ENCODE measurements around the gene KCNB1. TPM values are rescaled to one million over a fixed set of nuclear protein-coding genes. Genes with fewer than 3 reads are reported as not detected.

KCNB1 gene
- total RNA-seq, 2 experiments from 2014 or later, result not detected

DNA sequence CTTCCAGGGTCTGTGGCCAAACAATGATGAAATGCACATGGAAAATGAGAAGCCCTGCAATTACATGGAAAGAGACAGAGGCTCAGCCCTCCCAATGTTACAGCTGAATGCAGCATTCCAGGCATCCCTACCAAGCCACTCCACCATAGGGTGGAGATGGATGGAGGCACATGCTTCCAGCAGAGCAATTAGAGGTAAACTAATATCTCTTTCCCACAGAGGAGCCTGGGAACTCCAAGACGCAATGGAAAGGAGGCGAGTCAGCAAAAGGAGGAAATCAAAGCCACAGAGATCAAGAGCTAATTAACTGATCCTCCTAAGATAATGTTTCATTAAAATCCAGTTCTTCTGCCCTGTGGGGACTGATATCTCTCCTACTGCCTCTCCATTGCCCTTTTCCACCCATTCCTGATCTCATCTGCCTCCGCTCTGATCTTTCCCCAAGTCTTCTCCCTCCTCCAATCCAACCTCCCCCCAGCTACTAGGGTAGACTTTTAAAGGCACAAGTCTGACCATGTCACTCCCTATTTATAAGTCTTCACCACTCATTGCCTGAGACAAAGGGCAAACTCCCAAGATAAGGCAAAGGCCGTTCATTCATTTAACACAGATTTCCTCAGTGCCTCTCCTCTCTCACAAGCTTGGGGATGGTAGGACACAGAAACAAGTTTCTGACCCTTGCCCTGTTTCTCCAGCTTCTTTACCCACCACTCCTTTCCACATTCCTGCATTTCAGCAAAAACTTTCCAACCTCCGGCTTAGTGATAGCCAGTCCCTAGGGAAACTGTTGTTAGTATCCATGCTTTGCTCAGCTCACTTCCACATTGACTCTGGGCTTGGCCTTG is 14.3 kb upstream of the KCNB1 start:
- ChIA-PET POLR2A (no interaction called here), CTCF (interaction anchor here (1.2 to 1.3 kb wide), 3 partner anchors 13 to 167 kb away, joined by 4 to 5 read pairs (median 4); no protein-coding TSS in a partner anchor)
- ATAC-seq, result no peak
- no peak for DNase-seq
- Mint-ChIP-seq H3K4me1 (no peaks in the 10 kb centered on the region), H3K36me3 (ENCODE audit: low read depth) (no peaks in the 10 kb centered on the region), H3K4me3 (no peak overlapping the region), H3K9me3 (ENCODE audit: low read depth) (no peaks in the 10 kb centered on the region), H3K27me3 (peaks cover 25% of the 10 kb centered on the region), H3K27ac (no peak overlapping the region)
- intact Hi-C loops (cut with DNase I, micrococcal nuclease), result no loop called here

DNA sequence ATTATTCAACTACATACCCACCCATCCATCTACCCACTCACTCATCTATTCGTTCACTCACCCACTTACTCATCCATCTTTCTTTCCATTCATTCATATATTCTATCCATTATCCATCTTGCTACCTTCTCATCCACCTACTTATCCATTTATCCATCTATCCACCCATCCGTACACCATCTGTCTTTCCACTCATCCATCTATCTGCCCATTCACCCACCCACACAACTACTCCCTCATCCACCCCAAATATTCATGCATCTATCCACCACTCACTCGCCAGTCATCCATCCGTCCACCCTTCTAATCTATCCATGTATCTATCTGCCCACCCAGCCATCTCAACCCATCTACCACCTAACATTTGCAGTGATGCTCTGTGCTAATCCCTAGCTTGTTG is 13.6 kb upstream of the KCNB1 start:
- ChIA-PET POLR2A (no interaction called here), CTCF (interaction anchor here (1.2 kb wide), 2 partner anchors 12 to 166 kb away, joined by 4 to 5 read pairs; no protein-coding TSS in a partner anchor)
- Mint-ChIP-seq H3K27ac (no peak overlapping the region), H3K36me3 (ENCODE audit: low read depth) (no peaks in the 10 kb centered on the region), H3K9me3 (ENCODE audit: low read depth) (no peaks in the 10 kb centered on the region), H3K4me1 (no peaks in the 10 kb centered on the region), H3K4me3 (no peak overlapping the region), H3K27me3 (peaks cover 26% of the 10 kb centered on the region)
- DNase-seq (no peak), ATAC-seq (no peak)
- intact Hi-C loops (cut with DNase I, micrococcal nuclease), result no loop called here

DNA sequence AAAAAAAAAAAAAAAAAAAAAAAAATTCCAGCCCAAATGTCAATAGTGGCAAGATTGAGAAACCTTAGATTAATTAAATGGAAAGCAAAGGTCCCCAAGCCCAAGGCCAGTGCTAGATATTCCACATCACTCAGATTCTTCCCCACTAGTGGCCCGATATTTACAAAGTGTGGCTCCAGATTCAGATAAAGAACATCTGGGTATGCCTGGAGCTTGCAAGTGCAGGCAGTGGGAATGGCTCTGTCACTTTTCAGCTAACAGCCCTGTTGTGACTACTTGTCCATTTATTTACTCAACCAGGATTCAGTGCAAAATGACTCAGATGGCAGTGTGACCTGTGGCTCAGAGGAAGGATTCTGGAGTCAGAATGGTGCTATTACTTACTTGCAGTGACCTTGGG is 8.2 kb upstream of the KCNB1 start:
- intact Hi-C loops (cut with DNase I, micrococcal nuclease), result no loop called here
- Mint-ChIP-seq H3K9me3 (ENCODE audit: low read depth) (peaks cover 4% of the 10 kb centered on the region), H3K27me3 (peaks cover 39% of the 10 kb centered on the region), H3K4me3 (no peak overlapping the region), H3K36me3 (ENCODE audit: low read depth) (no peaks in the 10 kb centered on the region), H3K27ac (no peak overlapping the region), H3K4me1 (no peaks in the 10 kb centered on the region)
- ChIA-PET CTCF (interaction anchor here (1.0 kb wide), 1 partner anchor 10 kb away, joined by 3 read pairs; no protein-coding TSS in a partner anchor), POLR2A (no interaction called here)
- no peak for DNase-seq
- ATAC-seq, result no peak

DNA sequence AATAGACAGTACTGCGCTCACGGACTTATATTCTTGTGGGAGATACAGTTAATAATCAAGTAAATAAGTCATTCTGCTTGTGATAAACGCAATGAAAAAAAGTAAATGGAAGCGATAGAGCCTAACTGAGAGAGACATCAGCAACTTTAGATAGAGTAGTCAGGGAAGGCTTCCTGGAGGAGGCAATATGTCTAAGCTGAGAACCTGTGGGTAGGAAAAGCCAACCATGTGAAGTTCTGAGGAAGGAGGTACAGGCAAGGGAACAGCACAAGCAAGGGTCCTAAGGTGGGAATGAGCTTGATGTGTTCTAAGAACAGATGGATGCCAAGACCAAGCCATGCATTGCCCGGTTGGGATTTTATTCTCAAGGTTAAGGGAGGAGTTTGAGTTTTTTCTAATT is 7.2 kb upstream of the KCNB1 start:
- peaks cover 2% of the 10 kb centered on the region for H3K4me1 Mint-ChIP-seq
- no peaks in the 10 kb centered on the region for H3K36me3 Mint-ChIP-seq (ENCODE audit: low read depth)
- ATAC-seq (no peak), DNase-seq (no peak)
- no peak overlapping the region for H3K4me3 Mint-ChIP-seq
- no peak overlapping the region for H3K27ac Mint-ChIP-seq
- H3K9me3 Mint-ChIP-seq (ENCODE audit: low read depth), result peaks cover 4% of the 10 kb centered on the region
- H3K27me3 Mint-ChIP-seq, result peaks cover 45% of the 10 kb centered on the region
- CTCF ChIA-PET, result no interaction called here
- intact Hi-C loops (cut with DNase I, micrococcal nuclease), result no loop called here
- POLR2A ChIA-PET, result no interaction called here

- ATAC-seq (no peak), DNase-seq (no peak)
- Mint-ChIP-seq H3K9me3 (ENCODE audit: low read depth) (peaks cover 4% of the 10 kb centered on the region), H3K36me3 (ENCODE audit: low read depth) (no peaks in the 10 kb centered on the region), H3K27ac (no peak overlapping the region), H3K4me3 (no peak overlapping the region), H3K4me1 (peaks cover 6% of the 10 kb centered on the region), H3K27me3 (peaks cover 53% of the 10 kb centered on the region)
- intact Hi-C loops (cut with DNase I, micrococcal nuclease), result no loop called here
- ChIA-PET CTCF (interaction anchor here (1.4 to 3.3 kb wide), 2 partner anchors 102 to 151 kb away, joined by 5 to 22 read pairs; no protein-coding TSS in a partner anchor), POLR2A (no interaction called here)
These were observed 3.6 kb upstream of the KCNB1 start for GRCh38 chr20:49486064-49486463.

- H3K27ac Mint-ChIP-seq, result no peak overlapping the region
- H3K36me3 Mint-ChIP-seq (ENCODE audit: low read depth), result no peaks in the 10 kb centered on the region
- intact Hi-C loops (cut with DNase I, micrococcal nuclease), result loop anchor here in 1 of 2 experiments (2.0 kb wide), 1 partner anchor 49 kb away; no protein-coding TSS in a partner anchor
- ATAC-seq, result no peak
- no peak for DNase-seq
- H3K4me1 Mint-ChIP-seq, result peaks cover 6% of the 10 kb centered on the region
- POLR2A ChIA-PET, result no interaction called here
- H3K27me3 Mint-ChIP-seq, result peaks cover 58% of the 10 kb centered on the region
- CTCF ChIA-PET, result interaction anchor here (0.6 to 3.3 kb wide), 4 partner anchors 21 to 150 kb away, joined by 3 to 22 read pairs (median 4); no protein-coding TSS in a partner anchor
- peaks cover 4% of the 10 kb centered on the region for H3K9me3 Mint-ChIP-seq (ENCODE audit: low read depth)
- H3K4me3 Mint-ChIP-seq, result no peak overlapping the region
These were observed 3.1 kb upstream of the KCNB1 start for GRCh38 chr20:49485563-49485962.

DNA sequence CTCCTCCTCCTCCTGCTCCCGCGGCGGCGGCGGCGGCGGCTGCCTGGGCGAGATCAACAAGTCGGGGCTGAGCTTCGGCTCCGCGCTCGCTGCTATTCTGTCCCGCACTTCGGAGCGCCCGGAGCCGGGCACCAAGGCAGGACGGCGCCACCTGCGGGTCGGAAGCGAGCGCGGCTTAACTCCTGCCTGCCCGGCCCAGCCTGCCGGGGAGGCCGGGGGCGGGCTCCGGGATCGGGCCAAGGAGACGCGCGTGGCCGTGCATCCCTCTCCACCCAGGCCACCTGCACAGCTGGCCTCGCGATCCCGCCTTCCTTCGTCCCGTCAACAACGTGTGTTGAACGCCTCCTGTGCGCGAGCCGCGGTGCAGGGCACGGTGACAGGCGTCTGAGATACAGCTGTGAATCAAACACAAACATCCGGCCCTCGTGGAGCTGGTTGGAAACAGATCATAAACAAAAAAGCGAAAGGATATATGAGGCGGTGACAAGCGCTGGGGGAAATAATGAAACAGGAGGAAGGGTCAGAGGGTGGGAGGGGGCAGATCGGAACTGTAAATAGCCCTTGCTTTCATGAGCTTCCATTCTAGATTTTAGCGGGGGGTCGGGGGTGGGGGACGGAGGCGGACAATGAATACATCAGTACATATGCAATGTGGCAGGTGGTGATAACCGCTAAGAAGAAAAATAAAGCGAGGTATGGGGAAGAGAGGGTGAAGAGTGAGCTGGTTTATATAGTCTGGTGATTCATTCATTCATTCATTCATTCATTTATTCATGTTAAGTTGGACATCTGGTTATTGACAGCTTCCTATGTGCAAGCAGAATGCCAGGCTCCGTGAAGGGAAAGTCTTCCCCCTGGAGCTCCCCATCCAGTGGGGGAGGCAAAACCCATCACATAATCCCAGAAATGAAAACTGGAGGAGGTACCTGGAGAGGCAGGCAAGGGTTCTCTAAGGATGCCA is 2.0 kb upstream of the KCNB1 start:
- DNase-seq, result peak; percentile 87
- H3K9me3 Mint-ChIP-seq (ENCODE audit: low read depth), result no peaks in the 10 kb centered on the region
- H3K27ac Mint-ChIP-seq, result peak overlapping the region; percentile 14
- no peaks in the 10 kb centered on the region for H3K36me3 Mint-ChIP-seq (ENCODE audit: low read depth)
- ChIA-PET CTCF (interaction anchor here (0.6 to 3.3 kb wide), 21 partner anchors 10 to 432 kb away, joined by 3 to 22 read pairs (median 4); no protein-coding TSS in a partner anchor), POLR2A (interaction anchor here (0.6 kb wide), 1 partner anchor 26 kb away, joined by 4 read pairs; no protein-coding TSS in a partner anchor)
- H3K27me3 Mint-ChIP-seq, result peaks cover 53% of the 10 kb centered on the region
- intact Hi-C loops (cut with DNase I, micrococcal nuclease), result loop anchor here (1.0 to 5.0 kb wide), 6 partner anchors 48 to 150 kb away; no protein-coding TSS in a partner anchor
- peak overlapping the region; percentile 69 for H3K4me3 Mint-ChIP-seq
- H3K4me1 Mint-ChIP-seq, result peaks cover 6% of the 10 kb centered on the region
- ATAC-seq, result peak; percentile 95

- Mint-ChIP-seq H3K36me3 (ENCODE audit: low read depth) (no peaks in the 10 kb centered on the region), H3K4me3 (no peak overlapping the region), H3K4me1 (peaks cover 6% of the 10 kb centered on the region), H3K9me3 (ENCODE audit: low read depth) (no peaks in the 10 kb centered on the region), H3K27me3 (peaks cover 54% of the 10 kb centered on the region), H3K27ac (no peak overlapping the region)
- ATAC-seq (no peak), DNase-seq (no peak)
- ChIA-PET POLR2A (no interaction called here), CTCF (interaction anchor here (0.6 to 3.3 kb wide), 13 partner anchors 10 to 433 kb away, joined by 3 to 22 read pairs (median 5); no protein-coding TSS in a partner anchor)
- intact Hi-C loops (cut with DNase I, micrococcal nuclease), result loop anchor here (1.0 to 5.0 kb wide), 6 partner anchors 49 to 149 kb away; no protein-coding TSS in a partner anchor
These were observed 1.2 kb upstream of the KCNB1 start for GRCh38 chr20:49483696-49484123.

GRCh38 chr20:49483018-49483695 is 689 bp upstream of the KCNB1 start:
- intact Hi-C loops (cut with DNase I, micrococcal nuclease), result loop anchor here (5.0 kb wide), 3 partner anchors 49 to 124 kb away; no protein-coding TSS in a partner anchor
- CTCF ChIA-PET, result interaction anchor here (1.2 to 3.3 kb wide), 5 partner anchors 10 to 148 kb away, joined by 4 to 22 read pairs (median 7); no protein-coding TSS in a partner anchor
- peaks cover 6% of the 10 kb centered on the region for H3K4me1 Mint-ChIP-seq
- no peak overlapping the region for H3K27ac Mint-ChIP-seq
- peaks cover 51% of the 10 kb centered on the region for H3K27me3 Mint-ChIP-seq
- ATAC-seq (no peak), DNase-seq (no peak)
- no peaks in the 10 kb centered on the region for H3K36me3 Mint-ChIP-seq (ENCODE audit: low read depth)
- no peak overlapping the region for H3K4me3 Mint-ChIP-seq
- POLR2A ChIA-PET, result no interaction called here
- no peaks in the 10 kb centered on the region for H3K9me3 Mint-ChIP-seq (ENCODE audit: low read depth)

- Mint-ChIP-seq H3K4me3 (no peak overlapping the region), H3K4me1 (peaks cover 6% of the 10 kb centered on the region), H3K27ac (no peak overlapping the region), H3K36me3 (ENCODE audit: low read depth) (no peaks in the 10 kb centered on the region), H3K9me3 (ENCODE audit: low read depth) (no peaks in the 10 kb centered on the region), H3K27me3 (peaks cover 49% of the 10 kb centered on the region)
- ATAC-seq, result no peak
- POLR2A ChIA-PET, result no interaction called here
- no peak for DNase-seq
- intact Hi-C loops (cut with DNase I, micrococcal nuclease), result loop anchor here (5.0 kb wide), 3 partner anchors 50 to 125 kb away; no protein-coding TSS in a partner anchor
- CTCF ChIA-PET, result no interaction called here
These were observed 295 bp downstream of the KCNB1 start for GRCh38 chr20:49482173-49482572.
